ENCODE data around the gene CFAP119.

CFAP119 gene

DNA sequence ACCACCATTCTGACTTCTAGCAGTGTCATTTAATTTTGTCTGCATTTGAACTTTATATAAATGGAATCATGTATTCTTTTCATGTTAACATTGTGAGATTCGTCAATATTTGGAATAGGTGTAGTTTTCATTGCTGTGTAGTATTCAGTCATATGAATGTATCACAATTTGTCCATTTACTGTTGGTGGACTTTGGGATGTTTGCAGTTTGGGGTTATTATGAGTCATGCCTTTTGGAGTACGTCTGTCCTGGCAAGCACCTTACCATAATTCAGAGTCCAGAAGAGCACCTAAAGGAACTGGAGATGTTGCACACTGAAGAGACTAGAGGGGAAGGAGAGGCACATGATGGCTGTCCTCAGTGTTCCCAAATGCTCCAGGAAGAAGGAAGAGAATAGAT lies 16.8 kb downstream of the CFAP119 start:
- TF ChIP-seq, protein P1, sequence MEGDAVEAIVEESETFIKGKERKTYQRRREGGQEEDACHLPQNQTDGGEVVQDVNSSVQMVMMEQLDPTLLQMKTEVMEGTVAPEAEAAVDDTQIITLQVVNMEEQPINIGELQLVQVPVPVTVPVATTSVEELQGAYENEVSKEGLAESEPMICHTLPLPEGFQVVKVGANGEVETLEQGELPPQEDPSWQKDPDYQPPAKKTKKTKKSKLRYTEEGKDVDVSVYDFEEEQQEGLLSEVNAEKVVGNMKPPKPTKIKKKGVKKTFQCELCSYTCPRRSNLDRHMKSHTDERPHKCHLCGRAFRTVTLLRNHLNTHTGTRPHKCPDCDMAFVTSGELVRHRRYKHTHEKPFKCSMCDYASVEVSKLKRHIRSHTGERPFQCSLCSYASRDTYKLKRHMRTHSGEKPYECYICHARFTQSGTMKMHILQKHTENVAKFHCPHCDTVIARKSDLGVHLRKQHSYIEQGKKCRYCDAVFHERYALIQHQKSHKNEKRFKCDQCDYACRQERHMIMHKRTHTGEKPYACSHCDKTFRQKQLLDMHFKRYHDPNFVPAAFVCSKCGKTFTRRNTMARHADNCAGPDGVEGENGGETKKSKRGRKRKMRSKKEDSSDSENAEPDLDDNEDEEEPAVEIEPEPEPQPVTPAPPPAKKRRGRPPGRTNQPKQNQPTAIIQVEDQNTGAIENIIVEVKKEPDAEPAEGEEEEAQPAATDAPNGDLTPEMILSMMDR (IDR thresholded peaks at IDR 0.05; ENCODE audit: borderline replicate concordance, insufficient read depth, low read depth, low read length) = no peak
- H3K4me3 ChIP-seq (ENCODE audit: low read depth, low read length) = no peak overlapping the region

DNA sequence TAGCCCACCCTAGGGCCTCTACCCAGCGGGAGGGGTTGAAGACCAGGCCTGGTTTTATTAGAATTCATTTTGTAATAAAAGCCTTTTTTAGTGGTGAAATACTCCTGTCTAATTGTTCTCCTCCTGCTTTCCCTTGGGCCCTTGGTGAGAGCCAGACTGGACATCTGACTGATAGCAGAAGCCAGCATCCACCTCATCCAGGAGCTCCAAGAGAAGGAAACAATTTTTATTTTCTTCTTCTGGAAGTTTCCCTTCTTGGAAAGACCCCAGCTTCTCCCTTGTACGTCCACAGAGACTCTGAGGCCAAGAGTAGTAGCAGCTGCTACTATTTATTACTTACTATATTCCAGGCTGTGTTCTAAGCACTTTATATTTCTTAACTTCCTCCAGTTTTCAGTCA lies 17.7 kb downstream of the CFAP119 start:
- no peak overlapping the region for H3K4me3 ChIP-seq (ENCODE audit: low read depth, low read length)
- TF ChIP-seq, protein P1 (IDR thresholded peaks at IDR 0.05; ENCODE audit: borderline replicate concordance, insufficient read depth, low read depth, low read length) = no peak

DNA sequence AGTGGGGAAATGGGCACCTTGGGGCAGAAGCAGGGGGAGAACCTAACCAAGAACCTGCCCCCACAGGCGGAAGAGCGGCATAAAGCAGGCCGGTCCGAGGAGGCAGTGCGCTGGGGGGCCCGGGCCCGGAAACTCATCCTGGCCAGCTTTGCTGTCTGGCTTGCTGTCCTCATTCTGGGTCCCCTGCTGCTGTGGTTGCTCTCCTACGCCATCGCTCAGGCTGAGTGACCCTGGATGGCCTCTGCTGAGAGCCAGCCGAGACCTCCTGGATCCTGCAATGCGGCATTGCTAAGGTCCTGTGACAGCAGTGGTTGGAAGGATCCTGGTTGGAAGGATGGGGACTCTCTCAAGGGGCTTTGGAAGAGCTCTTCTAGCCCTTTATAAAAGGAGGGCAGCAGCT lies 18.1 kb downstream of the CFAP119 start:
- TF ChIP-seq, protein P1 (IDR thresholded peaks at IDR 0.05; ENCODE audit: borderline replicate concordance, insufficient read depth, low read depth, low read length) = no peak
- no peak overlapping the region for H3K4me3 ChIP-seq (ENCODE audit: low read depth, low read length)

DNA sequence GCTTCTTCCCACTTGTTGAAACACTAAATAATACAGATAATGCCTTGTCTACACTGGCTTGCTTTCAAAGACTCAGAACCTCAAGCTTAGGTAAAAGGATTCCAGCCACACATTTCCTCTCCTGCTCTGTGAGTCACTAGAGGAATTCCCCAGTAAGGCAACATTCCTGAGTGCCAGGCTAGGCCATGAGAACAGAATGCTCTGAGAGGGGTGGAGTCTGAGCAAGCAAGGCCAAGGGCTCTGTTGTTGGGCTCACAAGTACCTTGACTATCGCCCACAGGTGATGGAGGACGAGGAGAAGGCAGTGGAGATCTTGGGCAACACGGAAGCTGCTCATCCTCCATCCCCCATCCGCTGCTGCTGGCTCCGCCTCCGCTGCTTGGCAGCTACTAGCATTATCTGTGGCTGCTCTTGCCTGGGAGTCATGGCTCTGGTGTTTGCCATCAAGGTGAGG lies 20.4 kb downstream of the CFAP119 start:
- TF ChIP-seq, protein P1 (IDR thresholded peaks at IDR 0.05; ENCODE audit: borderline replicate concordance, insufficient read depth, low read depth, low read length) = no peak
- H3K4me3 ChIP-seq (ENCODE audit: low read depth, low read length) = no peak overlapping the region

DNA sequence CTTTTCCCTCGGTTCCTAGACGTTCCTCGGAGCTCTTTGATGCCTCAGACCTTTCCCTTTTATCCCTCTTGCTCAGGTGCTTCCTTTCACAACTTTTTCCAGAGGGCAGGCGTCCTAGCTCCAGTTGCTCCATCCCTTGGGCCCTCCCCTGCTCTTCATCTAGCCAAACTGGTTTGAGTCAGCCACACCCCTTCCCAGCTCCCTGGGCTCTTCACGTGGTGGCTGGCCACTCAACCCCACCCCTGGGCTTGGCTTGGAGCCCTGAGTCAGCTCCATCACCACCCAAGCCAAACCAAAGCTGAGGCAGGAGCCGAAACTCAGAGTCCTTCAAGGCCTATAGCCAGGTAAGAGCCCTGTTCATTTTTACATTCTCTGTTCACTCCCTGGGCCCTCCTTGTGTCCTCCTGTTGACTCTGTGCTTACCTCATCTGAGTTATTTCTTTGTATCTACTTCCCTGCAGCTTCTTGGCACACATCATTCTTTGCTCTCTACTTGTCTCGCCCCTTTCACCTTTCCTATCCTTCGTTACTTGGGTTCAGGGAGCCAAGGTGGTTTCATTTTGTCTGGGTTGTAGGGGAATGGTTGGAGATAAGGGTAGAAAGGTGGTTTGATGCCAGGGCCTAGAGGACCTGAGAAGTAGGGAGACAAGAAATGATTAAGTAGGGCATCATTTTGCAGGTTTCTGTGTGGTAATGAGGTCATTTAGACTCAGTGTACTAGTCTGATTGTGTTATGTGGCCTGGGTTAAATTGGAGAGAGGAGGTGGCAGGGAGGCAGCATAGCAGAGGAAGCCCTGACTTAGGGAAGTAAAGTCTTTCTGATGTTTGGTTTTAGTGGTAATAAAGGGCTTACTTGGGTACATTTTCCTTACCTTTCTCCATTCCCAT lies 21.3 kb downstream of the CFAP119 start:
- TF ChIP-seq, protein P1 (IDR thresholded peaks at IDR 0.05; ENCODE audit: borderline replicate concordance, insufficient read depth, low read depth, low read length) = no peak
- H3K4me3 ChIP-seq (ENCODE audit: low read depth, low read length) = no peak overlapping the region

DNA sequence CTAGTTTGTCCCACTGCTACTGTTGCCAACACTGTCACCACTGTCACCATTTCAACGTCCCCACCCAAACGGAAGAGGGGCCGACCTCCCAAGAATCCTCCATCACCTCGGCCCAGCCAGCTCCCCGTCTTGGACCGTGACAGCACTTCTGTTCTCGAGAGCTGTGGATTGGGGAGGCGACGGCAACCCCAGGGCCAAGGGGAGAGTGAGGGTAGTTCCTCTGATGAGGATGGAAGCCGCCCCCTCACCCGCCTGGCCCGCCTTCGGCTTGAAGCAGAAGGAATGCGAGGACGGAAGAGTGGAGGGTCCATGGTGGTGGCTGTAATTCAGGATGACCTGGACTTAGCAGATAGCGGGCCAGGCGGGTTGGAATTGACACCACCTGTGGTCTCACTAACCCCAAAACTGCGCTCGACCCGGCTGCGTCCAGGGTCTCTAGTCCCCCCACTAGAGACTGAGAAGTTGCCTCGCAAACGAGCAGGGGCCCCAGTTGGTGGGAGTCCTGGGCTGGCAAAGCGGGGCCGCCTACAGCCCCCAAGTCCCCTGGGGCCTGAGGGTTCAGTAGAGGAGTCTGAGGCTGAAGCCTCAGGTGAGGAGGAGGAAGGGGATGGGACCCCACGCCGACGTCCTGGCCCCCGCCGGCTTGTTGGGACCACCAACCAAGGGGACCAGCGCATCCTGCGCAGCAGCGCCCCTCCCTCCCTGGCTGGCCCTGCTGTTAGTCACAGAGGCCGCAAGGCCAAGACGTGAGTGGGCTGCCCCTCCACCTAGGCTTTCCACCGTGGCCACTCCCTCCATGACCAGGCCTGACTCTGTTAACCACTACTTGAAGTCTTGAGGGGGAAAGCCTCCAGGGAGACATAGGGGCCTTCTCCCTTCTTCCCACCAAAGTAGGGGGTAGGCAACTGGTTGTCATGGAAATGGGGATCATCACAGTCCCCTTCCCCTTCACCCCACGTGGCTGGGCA lies 22.6 kb downstream of the CFAP119 start:
- TF ChIP-seq, protein P1 (IDR thresholded peaks at IDR 0.05; ENCODE audit: borderline replicate concordance, insufficient read depth, low read depth, low read length) = no peak
- no peak overlapping the region for H3K4me3 ChIP-seq (ENCODE audit: low read depth, low read length)

All from GM12875 (cell line).